GM18951 (cell line): ENCODE measurements around the gene MYBPC1.
"Not testable (repeated sequence)": the region's sequence is repeated elsewhere in the genome, so short reads cannot be mapped to it uniquely, and the experiment has no call there.

Source experiments
- POLR2A ChIP-seq: IDR thresholded peaks from 4 replicates; pipeline ENCODE4 v1.6.1; 2011; ENCODE audit warnings: mild to moderate bottlenecking; ENCODE audit not compliant: insufficient read length, insufficient read depth; ENCODE audit errors: extremely low read depth
- in situ Hi-C: fragments of 300-500 bp; cut with MboI; formaldehyde crosslinking; loops from one replicate; pipeline ENCODE4 v1.12.0; 2022; ENCODE audit warnings: low sequenced_read_pairs, mixed read lengths, inconsistent platforms; ENCODE audit not compliant: unreplicated experiment

The MYBPC1 gene

DNA sequence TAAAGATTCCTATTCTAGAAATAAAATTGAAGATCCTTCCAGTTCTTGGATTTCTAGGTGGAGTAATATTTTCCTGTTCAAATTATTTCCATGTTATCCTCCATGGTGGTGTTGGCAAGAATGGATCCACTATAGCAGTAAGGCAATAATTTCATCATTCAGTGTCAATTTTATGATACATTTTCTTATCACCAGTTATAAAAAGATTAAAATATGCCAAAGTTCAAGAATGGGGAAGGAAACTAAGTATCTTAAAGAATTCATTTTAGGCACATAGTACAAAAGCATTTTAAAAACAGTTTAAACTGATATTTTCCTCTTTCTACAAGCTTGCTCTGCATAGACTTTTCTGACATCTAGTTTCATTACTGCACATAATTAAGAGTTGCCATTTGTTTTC lies 125.3 kb downstream of the MYBPC1 start:
- in situ Hi-C loops = no loop called here
- no peak for TF ChIP-seq POLR2A

DNA sequence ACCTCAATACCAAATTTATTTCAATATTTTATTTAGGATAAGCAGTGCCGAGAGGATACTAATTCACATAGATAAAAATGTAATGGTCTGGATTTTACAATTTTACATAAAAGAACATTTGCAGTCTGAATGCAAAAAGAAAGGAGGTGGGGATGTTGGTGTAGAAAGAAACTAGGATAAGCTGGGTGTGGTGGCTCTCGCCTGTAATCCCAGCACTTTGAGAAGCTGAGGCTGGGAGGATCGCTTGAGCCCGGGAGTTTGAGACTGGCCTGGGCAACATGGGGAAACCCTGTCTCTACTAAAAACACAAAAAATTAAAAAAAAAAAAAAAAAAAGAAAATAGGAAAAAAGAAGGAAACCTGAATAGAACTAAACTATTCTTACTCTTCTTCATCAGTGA lies 127.6 kb downstream of the MYBPC1 start:
- no peak for TF ChIP-seq POLR2A
- in situ Hi-C loops = no loop called here

DNA sequence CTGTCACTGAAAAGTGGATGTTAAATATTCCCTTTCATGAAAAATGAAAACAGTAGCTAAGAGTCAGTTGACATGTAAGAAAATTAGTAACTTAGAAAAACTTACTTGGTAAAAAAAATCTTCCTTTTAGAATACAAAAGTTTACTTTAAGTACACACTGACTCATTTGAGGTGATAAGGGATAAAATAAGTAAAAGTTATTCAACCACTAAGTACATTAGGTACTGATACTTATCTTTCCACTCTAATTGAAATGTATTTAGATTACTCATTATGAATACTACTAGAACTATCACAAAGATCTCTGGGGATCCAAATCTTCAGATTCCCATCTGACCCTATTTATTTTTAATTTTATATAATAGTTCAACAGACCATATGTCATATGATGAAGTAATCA lies 132.3 kb downstream of the MYBPC1 start:
- no peak for TF ChIP-seq POLR2A
- in situ Hi-C loops = no loop called here

DNA sequence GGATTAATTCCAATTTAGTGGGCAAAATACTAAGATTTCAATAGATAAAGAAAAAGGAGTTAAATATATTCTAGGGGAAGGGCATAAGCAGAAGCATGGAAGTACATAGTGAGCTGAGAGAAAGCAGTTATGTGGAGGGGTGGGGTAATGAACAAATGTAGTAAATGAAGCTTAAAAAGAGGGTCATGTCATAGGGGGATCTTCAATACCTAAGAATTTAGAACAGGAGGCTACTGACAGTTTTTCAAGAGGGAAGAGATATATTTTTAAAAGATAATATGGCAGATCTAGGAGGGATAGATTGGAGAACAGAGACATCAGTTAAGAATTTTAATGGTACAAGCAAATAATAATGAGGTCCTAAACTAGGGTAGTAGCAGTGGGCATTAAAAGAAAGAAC lies 135.1 kb downstream of the MYBPC1 start:
- in situ Hi-C loops = no loop called here
- no peak for TF ChIP-seq POLR2A

DNA sequence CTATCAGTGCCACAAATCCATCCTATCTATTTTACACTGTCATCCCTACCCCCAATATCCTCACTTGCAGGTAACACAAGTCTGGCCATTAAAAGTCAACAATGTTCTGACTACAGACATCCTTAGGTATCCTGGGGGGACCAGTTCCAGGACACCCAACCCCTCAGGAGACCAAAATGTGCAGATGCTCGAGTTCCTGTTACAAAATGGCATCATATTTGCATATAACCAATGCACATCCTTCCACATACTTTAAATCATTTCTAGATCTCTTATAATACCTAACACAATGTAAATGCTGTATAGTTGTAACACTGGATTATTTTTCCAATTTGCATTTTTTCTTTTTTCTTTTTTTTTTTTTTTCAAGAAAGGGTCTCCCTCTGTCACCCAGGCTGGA lies 137.5 kb downstream of the MYBPC1 start:
- in situ Hi-C loops = no loop called here
- TF ChIP-seq POLR2A = no peak

DNA sequence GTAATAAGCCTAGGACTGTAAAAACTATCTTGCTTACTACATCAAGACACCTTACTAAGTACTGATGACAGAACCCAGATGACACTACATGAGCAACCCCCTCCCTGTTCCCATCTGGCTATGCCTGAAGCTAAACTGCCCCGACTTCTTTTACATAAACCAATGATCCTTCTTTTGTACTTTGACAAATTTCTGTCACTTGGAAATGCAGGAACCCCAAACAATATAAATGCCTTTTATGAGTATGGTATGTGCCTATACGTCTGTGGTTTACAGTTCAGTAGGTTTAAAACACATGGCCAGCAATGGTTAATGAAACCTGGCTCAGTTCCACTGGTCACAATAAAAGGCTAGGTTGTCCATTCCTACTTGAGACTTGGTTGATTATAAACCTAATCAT lies 138.4 kb downstream of the MYBPC1 start:
- in situ Hi-C loops = no loop called here

DNA sequence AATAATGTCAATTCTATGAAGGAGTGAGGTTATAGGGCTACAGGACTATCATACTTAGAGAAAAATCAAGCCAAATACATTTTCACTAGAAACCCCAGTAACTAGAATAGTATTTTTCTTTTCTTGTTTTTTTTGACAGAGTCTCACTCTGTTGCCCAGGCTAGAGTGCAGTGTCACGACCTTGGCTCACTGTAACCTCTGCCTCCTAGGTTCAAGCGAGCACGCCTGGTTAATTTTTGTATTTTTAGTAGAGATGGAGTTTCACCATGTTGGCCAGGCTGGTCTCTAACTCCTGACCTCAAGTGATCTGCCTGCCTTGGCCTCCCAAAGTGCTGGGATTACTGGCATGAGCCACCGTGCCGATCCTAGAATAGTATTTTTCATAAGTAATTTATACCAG lies 139.7 kb downstream of the MYBPC1 start:
- in situ Hi-C loops = not testable (repeated sequence)

More for the DNA sequence above, 138.4 kb downstream of the MYBPC1 start:
- no peak for TF ChIP-seq POLR2A
